ENCODE data around the gene B3GAT1.

- TF ChIP-seq, protein P1, sequence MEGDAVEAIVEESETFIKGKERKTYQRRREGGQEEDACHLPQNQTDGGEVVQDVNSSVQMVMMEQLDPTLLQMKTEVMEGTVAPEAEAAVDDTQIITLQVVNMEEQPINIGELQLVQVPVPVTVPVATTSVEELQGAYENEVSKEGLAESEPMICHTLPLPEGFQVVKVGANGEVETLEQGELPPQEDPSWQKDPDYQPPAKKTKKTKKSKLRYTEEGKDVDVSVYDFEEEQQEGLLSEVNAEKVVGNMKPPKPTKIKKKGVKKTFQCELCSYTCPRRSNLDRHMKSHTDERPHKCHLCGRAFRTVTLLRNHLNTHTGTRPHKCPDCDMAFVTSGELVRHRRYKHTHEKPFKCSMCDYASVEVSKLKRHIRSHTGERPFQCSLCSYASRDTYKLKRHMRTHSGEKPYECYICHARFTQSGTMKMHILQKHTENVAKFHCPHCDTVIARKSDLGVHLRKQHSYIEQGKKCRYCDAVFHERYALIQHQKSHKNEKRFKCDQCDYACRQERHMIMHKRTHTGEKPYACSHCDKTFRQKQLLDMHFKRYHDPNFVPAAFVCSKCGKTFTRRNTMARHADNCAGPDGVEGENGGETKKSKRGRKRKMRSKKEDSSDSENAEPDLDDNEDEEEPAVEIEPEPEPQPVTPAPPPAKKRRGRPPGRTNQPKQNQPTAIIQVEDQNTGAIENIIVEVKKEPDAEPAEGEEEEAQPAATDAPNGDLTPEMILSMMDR (IDR thresholded peaks at IDR 0.05) = no peak
- no peak for TF ChIP-seq POLR2A (IDR thresholded peaks at IDR 0.05)
- no peak for TF ChIP-seq POLR2AphosphoS5 (IDR thresholded peaks at IDR 0.05; ENCODE audit: insufficient read depth in 1 of 2, low read depth in 1 of 2)
Observed at GRCh38 chr11:134387501-134387900, 24.5 kb downstream of the B3GAT1 start.
